ENCODE data around the gene KCNJ1.

Gene KCNJ1

DNA sequence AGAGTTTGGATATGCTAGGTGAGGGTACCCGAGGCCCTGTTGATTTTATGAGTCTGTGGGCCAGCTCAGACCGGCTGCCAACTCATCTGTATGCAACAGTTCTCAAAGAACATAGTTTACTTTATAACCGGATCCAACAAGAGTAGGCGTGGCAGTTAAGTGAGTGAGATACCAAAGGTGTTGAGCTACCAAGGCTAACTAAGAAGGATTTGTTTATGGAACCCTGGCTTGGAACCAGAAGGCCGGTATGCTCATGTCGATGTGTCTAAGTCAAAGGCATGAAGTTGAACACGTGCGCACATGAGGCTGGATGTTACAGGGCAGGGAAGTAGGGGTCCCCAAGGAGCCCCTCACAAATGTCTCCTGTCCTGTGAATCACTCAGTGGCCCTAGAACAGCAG, at the start of gene KCNJ1:
TSS of gene KCNJ1 (minus strand) at position 20 of the 400 bp plus-strand sequence. CDS start 27,053 bp downstream, outside the sequence.
- no peak for DNase-seq (ENCODE audit: low spot score)

DNA sequence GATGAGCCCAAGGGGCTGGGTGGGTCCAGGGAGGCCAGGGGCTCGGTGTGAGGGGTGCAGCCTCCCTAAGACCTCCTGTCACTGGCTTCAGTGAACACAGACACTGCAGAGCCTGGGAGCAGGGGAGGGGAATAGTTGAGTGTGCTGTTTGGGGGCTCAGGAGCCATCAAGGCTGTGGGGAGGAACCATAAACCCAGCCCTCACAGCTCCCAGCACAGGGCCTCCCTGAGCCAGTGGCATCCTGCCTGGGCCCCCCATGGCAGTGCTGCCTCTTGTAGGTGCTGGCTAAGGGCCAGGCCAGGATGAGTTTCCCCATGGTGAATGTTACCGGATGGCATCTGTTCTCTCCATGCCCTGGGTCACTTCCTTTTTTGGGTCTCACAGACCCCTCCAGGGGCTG, 49.6 kb upstream of the KCNJ1 start:
- no peak for DNase-seq (ENCODE audit: low spot score)

DNA sequence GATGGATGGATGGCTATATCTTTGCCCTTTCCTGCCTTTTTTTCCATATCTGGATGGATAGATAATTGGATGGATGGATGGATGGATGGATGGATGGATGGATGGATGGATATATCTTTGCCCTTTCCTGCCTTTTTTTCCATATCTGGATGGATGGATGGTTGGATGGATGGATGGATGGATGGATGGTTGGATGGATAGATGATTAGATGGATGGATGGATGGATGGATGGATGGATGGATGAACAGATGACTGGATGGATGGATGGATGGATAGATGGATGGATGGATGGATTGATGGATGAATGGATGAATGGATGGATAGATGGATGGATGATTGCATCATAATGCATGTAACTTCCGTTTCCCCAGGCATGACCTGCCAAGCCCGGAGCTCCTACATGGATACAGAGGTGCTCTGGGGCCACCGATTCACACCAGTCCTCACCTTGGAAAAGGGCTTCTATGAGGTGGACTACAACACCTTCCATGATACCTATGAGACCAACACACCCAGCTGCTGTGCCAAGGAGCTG, 49.0 kb upstream of the KCNJ1 start:
- no peak for DNase-seq (ENCODE audit: low spot score)

DNA sequence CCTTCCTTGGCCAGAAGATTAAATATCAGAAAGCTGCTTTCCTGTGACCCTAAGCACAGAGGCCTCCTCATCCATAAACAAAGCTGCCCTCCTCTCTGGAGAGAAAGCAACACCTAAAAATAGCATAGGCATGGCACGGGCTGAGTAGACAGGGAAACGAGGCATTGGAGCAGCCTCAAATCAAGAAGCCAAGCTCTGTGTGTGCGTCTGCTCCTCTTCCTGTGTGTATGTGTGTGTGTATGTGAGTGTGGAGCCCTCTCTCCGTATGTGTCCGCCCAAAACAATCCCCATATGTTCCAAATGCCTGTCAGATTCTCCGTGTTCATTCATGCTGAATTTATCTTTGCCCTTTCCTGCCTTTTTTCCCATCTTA, 48.0 kb upstream of the KCNJ1 start:
- no peak for DNase-seq (ENCODE audit: low spot score)

DNA sequence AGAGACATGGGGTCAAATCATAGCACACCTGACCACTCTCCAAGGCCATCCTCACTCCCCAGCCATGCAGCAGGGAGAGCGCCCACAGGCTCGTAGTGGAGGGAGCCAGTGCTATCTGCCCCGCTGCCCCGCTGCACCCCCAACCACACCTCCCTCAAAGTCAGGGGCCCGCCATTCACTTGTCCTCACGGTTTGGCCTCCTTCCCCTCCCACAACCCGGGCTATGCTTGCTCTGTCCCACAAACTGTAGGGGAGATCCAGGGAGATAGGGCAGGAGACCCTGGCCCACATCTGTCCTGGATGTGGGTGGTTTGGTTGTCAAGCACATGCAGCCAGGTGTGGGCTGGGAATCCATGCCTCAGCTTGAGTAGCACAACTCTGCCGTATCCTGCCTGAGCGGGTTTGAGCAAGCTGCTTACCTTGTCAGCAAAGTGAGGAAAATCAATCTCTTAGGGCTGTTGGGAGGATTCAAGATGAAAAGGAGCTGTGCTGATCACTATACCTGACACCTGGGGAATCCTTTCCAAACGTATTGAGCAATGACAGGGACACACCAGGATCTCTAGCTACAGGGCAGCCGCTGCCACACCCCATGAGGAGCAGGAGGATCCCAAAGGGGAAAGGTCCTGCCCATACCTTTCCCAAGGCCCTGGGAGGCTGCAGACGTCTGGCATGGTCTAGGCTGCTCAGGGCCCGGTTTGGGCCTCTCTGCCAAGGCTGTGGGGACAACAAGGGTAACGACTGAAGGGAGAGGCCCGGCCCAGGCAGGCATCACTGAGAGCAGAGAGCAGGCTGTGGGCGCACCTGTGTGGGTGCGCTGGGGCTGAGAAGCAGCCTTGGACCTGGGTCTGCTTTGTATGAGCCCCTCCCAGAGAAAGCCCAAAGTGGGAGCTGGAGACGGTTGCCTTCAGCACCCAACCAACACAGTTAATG, 47.4 kb upstream of the KCNJ1 start:
- DNase-seq (ENCODE audit: low spot score) = no peak

DNA sequence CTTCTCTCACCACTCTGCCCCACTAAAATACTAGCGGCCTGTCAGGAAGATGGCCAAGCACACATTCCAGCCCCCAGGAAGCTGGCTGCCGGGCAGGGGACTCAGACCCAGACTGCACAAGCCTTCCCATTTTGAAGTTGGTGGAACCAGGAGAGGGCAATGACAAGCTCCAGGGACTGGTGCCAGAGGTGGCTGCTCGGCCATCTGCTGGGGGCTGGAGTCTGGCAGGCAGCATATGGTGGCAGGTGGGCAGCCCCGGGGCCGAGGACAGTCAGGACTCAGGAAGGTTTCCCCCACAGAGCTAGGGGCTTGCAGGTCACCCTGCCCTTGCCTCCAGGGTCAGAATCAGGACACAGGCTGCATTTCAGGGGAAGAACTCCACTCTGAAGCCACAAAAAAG, 46.7 kb upstream of the KCNJ1 start:
- no peak for DNase-seq (ENCODE audit: low spot score)

DNA sequence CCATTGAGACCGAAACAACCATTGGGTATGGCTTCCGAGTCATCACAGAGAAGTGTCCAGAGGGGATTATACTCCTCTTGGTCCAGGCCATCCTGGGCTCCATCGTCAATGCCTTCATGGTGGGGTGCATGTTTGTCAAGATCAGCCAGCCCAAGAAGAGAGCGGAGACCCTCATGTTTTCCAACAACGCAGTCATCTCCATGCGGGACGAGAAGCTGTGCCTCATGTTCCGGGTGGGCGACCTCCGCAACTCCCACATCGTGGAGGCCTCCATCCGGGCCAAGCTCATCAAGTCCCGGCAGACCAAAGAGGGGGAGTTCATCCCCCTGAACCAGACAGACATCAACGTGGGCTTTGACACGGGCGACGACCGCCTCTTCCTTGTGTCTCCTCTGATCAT, 44.6 kb upstream of the KCNJ1 start:
- DNase-seq (ENCODE audit: low spot score) = no peak

DNA sequence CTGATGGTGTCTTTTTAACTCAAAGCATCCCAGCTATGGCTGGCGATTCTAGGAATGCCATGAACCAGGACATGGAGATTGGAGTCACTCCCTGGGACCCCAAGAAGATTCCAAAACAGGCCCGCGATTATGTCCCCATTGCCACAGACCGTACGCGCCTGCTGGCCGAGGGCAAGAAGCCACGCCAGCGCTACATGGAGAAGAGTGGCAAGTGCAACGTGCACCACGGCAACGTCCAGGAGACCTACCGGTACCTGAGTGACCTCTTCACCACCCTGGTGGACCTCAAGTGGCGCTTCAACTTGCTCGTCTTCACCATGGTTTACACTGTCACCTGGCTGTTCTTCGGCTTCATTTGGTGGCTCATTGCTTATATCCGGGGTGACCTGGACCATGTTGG, 44.1 kb upstream of the KCNJ1 start:
- no peak for DNase-seq (ENCODE audit: low spot score)

DNA sequence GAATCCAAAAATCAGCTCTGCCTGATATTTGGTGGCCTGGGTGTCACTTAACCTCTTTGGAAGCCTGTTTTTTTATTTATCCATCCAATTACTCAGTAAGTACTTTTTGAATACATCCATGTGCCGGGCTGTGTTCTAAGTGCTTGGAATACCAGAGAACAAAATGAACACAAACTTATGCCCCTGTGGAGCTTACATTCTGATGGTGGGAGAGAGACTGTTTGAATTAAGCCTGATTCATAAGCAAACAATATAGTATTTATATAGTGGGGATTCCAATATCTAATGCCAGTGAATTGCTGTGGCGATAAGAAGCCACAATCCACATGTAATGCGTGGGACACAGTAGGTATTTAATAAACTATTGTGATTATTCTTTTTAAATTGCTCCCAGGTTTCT, 43.5 kb upstream of the KCNJ1 start:
- DNase-seq (ENCODE audit: low spot score) = no peak

DNA sequence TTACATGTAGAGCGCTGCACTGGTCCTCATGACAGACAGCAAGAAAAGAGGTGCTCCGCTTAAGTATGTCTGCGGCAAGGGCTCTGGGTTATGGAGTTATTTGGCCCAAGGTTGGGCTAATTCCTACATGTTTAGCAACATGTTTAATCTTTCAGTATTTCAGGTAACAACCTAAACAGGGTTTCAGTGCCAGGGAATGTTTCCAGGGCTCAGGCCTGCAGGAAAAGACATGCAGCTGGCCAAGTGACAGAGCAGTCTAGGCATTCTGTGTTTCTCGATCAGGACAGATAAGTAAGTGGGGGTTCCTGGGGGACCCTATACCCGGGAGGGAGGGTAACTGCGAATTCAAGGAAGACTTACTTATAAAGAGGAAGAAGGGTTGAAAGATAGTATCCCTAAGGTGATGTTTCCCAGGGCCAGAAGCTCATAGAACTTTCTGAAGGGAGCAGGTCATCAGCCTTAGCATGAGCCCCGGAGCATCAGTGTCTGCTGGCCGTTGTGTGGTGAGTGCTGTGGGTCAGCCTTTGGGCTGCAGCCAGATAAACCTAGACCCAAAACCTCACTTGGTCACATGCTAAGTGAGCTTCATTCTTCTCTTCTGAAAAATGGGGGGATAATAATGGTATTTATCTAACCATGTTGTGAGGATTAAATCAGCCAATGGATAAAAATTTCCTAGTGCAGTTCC, 42.5 kb upstream of the KCNJ1 start:
- DNase-seq (ENCODE audit: low spot score) = no peak

DNA sequence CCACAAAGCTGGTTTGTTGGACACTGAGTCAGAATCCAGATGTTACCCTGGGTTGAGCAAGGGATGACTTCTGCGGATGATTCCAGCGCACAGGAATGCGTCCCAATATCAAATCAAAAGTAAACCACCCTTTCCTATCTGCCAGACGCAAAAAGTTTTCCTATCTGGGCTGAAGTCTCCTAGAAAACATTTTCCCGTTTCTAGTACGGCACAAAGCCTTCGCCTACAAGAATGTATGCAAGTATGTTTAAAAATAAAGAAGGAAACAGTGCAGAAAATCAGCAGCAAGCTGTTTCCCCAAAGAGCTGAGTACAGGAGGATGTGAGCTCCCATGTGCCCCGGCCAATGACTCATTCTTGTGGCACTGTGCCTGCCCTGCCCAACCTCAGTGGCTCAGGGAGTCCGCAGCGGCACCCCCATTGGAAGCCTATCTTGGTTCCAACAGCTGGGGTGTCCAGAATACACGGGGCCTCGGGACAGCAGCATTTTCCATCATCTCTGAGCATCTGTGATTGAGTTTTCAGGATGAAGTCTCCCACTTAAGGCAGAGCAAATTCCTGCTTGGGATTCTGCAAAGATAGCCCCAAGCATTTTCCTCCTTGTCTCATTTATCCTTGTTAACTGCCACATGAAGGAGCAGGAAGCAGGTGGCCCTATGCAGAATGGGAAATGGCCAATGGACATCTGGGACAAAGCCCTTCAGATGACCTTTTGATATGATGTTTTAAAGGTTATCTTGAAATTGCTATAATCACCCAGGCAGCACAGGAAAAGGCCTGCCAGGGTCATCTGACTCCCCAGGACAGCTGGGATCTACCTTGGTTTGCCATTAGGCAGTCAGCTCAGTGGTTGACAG, 41.5 kb upstream of the KCNJ1 start:
- DNase-seq (ENCODE audit: low spot score) = peak; percentile 63

DNA sequence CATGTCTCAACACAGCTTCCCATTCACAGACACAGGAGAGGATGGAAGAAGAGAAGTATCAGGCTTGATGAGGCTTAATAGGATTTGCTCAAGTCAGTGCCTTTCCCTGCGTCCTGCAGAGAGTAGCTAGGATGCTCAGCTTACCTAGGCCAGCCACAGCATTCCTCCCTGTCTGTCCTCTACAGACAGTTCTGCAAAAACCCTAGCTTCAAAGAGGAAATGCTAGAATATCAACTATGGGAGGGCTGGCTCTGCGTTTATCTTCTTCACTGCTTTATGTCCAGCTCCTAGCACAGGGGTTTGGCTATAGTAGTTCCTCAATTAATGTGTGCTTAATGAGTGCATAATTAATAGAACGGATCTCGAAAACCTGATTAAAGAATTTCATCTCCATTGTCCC, 40.5 kb upstream of the KCNJ1 start:
- no peak for DNase-seq (ENCODE audit: low spot score)

DNA sequence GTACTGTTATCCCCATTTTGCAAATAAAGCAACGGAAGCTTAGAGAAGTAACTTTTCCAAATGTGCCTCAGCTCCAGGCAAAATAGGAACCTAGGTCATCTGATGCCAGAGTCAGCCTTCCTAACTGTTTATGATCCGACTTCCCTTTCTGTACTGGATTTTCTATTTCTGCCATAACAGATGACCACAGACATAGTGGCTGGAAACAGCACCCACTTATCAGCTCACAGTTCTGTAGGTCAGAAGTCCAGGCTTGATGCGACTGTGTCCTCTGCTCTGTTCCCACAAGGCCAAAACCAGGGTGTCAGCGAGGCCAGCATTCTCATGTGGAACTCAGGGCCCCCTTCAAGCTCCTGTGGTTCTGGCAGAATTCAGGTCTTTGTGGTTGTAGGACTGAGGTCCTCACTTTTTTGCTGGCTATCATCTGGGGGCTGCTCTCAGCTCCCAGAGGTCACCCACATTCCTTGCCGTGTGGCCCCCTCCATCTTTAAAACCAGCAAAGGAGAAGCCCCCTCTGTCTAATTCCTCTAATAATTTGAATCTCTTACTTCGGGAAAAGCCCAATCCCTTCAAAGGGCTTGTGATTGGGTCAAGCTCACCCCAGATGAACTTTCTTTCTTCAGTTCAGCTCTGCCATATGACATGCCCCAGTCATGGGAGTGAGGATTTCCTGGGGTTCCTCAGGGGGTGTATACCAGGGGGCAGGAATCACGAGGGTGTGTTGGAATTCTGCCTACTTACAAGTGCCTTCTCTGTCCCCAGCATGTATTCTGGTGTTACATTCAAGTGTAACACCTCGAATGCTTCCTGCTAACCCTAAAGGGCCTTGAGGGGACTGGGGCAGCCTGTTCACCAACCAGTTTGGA, 39.3 kb upstream of the KCNJ1 start:
- DNase-seq (ENCODE audit: low spot score) = no peak

DNA sequence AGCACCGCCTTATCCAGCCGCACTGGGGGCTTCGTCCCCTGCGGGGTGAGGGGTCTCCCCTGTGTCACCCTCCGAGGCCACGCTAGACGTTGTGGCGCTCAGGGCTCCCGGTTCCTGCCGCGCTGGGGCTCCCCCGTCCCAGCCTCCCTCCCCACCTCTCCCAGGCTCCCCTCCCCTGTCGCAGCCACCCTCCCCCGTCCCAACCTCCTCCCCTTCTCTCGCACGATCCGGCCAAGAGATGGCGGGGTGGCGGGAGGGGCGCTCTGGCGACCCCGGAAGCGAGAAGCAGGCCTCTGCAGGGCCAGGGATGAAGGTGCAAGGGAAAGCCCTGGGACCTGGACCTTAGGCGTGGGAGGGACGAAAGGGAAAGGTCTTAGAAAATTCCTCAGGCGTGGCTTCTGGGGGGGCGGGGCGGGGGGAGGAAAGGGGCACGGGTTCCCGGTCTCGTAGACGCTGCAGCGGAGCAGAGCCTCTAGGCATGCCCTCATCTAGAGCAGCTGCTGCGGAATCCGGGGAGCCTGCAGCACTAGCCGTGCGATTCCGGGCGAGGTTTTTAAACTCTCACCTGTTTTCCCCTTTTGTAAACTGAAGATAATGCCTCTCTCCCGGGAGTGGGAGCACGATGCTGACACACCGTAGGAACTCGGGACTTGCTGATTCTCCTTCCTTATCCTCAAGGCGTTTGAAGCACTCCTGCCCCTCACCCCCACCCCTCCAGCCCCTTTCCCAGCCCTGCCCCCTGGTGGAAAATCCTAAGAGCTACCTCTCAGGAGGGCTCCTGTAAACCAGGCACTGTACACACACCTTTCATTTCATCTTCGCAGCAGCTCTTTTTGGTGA, 38.5 kb upstream of the KCNJ1 start:
- peak; percentile 65 for DNase-seq (ENCODE audit: low spot score)

DNA sequence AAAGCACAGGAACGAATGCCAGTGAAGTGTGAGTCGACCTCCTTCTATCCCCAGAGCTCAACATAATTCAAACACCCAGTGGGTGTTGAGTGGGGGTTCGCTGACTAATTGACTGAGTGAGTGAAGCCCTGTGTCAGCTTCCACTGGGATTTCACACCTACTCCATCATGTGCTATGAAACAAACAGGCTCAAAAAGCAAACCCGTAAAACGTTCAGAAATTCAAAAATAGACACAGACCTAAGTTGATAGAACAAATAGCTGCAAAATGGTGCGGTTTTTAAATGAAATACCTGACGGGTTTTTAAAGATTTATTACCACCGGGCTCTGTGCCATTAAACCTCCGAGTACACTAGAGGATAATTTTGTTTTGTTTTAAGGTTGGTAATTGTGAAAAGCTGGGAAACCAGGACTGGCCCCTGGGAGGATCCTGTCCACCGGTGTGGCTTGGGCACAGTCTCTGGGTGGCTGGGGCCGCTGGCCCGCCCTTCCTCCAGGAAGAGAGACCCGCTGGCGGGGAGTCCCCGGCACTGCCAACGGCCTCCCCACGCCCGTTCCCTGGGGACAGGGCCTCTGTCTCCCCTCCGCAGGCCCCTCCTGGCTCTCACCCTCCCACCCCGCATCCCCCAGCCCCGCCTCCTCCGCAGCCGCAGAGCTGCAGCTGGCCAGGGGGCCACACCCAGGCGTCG, 37.7 kb upstream of the KCNJ1 start:
- peak; percentile 50 for DNase-seq (ENCODE audit: low spot score)

DNA sequence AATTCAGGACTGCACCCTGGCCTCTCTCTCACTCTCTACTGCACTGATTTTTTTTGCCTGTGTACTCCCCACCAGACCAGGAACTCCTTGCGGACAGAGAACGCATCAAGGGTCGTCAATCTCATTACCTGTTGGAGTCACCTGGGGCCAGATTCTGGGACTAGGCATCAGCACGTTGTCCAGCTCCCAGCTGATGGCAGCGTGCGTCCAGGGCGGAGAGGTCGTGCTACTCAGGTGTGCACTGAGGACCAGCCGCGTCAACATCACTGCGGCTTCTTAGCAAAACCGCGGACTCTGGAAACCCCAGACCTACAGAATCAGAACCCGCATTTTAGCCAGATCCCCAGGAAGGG, 37.2 kb upstream of the KCNJ1 start:
- DNase-seq (ENCODE audit: low spot score) = no peak

DNA sequence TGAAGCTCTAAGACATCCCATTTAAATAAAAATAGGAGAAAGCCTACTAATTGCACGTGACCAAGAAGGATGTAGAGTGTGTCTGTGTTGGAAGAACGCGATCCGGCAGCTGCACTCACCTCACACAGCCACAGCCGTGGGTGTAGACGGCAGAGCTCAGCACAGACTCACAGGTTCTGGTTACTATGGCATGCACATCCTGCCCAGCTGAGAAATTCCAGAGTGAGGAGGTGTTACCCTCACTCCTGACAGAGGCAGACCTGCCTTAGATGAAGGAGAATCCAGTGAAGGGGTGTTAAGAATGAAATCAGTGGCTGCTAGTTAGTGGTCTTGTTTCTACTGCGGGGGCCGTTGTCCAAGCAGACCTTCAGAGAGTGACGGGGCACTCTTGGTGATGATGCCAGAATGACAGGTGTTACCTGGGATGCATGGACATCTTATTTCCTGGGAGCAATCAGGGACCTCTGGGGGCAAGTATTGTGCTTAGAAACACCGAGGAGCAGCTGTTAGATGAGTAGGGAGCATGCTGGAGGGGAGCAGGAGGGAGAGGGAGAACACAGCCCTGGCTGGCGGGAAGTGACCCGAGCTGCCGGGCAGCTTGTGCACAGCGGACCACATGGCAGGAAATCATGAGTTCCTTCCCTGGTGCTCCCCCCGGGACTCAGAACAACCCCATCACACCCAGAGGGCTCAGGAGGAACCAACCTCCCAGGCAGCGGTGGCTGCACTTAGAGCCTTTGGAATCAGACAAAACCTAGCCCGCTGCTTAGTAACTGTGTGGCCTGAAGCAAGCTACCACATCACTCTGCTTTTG, 36.4 kb upstream of the KCNJ1 start:
- DNase-seq (ENCODE audit: low spot score) = no peak

DNA sequence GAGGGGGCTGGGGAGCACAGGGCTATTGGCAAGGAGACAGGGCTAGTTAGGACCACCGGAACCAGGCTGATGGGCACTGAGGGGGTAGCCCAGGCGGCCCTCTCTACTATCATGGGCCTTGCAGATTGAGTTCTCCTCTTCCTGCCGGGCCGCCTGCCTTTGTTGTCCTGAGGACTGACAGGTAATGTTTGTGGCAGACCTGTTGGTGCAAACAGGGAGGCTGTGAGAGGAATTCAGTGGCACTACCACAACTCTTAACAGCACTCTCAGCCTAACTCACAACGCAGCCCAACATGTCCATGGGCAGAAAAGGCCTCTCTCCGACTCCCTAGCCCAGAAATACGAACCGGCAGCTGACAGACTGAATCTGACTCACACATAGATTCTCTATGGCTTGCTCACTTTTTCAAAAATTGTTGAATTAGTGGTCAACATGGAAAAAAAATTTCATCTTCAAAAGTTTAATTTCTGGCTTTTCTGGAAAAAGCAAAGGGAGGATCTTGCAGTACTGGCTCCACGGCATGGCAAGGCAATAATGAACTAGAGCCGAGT, 35.5 kb upstream of the KCNJ1 start:
- no peak for DNase-seq (ENCODE audit: low spot score)
